Bone marrow (tissue), 2 donors: ENCODE measurements around the gene TMEM127.
"Not testable (repeated sequence)": the region's sequence is repeated elsewhere in the genome, so short reads cannot be mapped to it uniquely, and the experiment has no call there.

Experiments used
- DNase-seq, 2 donors: peaks; one replicate each; lab custom pipeline; 2025; lab: John Stamatoyannopoulos, UW

Gene TMEM127

GRCh38 chr2:96265840-96266679, at the start of gene TMEM127, which contains the start of gene CIAO1:
TMEM127 (minus strand) TSS chr2:96265997; CDS start chr2:96265381, 616 bp downstream.
CIAO1 (plus strand) TSS chr2:96266225; CDS start chr2:96266351, 126 bp downstream.
- peak; percentile 89 to 93 for DNase-seq

- DNase-seq: no peak
Measured at GRCh38 chr2:96315005-96315399, 49.2 kb upstream of the TMEM127 start.

- DNase-seq: no peak
Measured at GRCh38 chr2:96308248-96308647, 42.5 kb upstream of the TMEM127 start.

GRCh38 chr2:96306370-96306769, 40.6 kb upstream of the TMEM127 start:
- DNase-seq: no peak

- no peak for DNase-seq
Measured at GRCh38 chr2:96305979-96306308, 40.1 kb upstream of the TMEM127 start.

- DNase-seq: peak; percentile 78 to 79
Measured at GRCh38 chr2:96305091-96305978, 39.5 kb upstream of the TMEM127 start, which contains the start of gene SNRNP200. SNRNP200 (minus strand) TSS chr2:96305546; CDS start chr2:96305437, 109 bp downstream.

GRCh38 chr2:96304606-96305005, 38.8 kb upstream of the TMEM127 start:
- no peak for DNase-seq

GRCh38 chr2:96301865-96302264, 36.1 kb upstream of the TMEM127 start:
- DNase-seq: no peak

GRCh38 chr2:96296925-96297324, 31.1 kb upstream of the TMEM127 start:
- DNase-seq: no peak

- DNase-seq: not testable (repeated sequence)
Measured at GRCh38 chr2:96294271-96294670, 28.5 kb upstream of the TMEM127 start.

GRCh38 chr2:96291751-96292150, 26.0 kb upstream of the TMEM127 start:
- DNase-seq: no peak

- no peak for DNase-seq
Measured at GRCh38 chr2:96287273-96287856, 21.6 kb upstream of the TMEM127 start.

GRCh38 chr2:96276787-96277499, 11.1 kb upstream of the TMEM127 start:
- no peak for DNase-seq

GRCh38 chr2:96274355-96275056, 8.7 kb upstream of the TMEM127 start:
- no peak for DNase-seq

GRCh38 chr2:96273763-96274162, 8.0 kb upstream of the TMEM127 start:
- no peak for DNase-seq

- DNase-seq: no peak
Measured at GRCh38 chr2:96271995-96272394, 6.2 kb upstream of the TMEM127 start.

GRCh38 chr2:96267159-96267971, 1.6 kb upstream of the TMEM127 start:
- DNase-seq: peak in 1 of 2 donors; percentile 1

GRCh38 chr2:96265349-96265839, 403 bp downstream of the TMEM127 start:
- no peak for DNase-seq

- peak in 1 of 2 donors; percentile 11 for DNase-seq
Measured at GRCh38 chr2:96264656-96265348, 995 bp downstream of the TMEM127 start.
